Anterior cingulate cortex (tissue), 58 donors: ENCODE results near the gene STX5.
"Not testable (repeated sequence)": the region's sequence is repeated elsewhere in the genome, so short reads cannot be mapped to it uniquely, and the experiment has no call there.

ENCODE experiments used
- DNase-seq, 58 donors: peaks; one replicate each; lab custom pipeline; 2025; lab: John Stamatoyannopoulos, UW

The STX5 gene, protein sequence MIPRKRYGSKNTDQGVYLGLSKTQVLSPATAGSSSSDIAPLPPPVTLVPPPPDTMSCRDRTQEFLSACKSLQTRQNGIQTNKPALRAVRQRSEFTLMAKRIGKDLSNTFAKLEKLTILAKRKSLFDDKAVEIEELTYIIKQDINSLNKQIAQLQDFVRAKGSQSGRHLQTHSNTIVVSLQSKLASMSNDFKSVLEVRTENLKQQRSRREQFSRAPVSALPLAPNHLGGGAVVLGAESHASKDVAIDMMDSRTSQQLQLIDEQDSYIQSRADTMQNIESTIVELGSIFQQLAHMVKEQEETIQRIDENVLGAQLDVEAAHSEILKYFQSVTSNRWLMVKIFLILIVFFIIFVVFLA

DNA sequence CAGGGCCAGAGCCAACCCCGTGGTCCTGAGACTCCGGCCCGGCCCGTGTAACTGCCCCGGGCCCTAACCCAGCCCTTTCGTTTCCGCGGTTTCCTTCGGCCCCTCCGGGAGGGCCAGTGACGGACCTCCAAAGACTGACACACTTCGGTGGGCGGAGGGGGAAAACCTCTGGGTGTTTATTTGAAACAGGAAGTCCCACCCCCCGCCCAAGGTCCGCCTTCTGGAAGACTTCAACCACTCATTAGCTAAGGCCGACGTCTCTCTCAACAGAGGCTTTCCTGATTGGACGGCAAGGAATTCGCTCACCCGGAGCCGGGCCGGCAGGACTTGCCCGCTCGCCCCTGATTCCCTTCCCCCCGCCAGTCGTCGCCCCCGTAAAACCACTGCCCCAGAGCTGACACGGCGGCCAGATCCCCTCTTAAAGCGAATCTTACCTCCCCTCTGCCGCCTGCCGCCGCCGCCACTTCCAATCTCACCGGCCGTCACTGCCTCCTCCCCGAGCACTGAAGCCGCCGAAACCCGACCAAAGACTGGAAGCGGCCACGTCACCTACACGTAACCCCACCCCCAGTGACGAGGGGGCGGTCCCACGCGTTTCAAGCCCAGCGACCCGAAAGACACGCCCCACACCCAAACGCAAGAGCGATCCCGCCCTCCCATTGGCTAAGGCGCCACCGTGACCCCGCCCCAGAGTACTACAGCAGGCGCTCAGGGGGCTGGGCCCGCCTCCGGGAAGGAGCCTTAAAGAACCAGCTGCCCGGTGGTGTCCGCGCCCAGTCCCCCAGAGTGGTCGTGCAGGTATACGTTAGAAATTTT is at the start of gene STX5:
STX5 (minus strand) TSS at position 532 of the 816 bp plus-strand sequence. CDS start 808 bp downstream, outside the sequence.
- peak; percentile 93 to 100 (median 99) for DNase-seq

DNA sequence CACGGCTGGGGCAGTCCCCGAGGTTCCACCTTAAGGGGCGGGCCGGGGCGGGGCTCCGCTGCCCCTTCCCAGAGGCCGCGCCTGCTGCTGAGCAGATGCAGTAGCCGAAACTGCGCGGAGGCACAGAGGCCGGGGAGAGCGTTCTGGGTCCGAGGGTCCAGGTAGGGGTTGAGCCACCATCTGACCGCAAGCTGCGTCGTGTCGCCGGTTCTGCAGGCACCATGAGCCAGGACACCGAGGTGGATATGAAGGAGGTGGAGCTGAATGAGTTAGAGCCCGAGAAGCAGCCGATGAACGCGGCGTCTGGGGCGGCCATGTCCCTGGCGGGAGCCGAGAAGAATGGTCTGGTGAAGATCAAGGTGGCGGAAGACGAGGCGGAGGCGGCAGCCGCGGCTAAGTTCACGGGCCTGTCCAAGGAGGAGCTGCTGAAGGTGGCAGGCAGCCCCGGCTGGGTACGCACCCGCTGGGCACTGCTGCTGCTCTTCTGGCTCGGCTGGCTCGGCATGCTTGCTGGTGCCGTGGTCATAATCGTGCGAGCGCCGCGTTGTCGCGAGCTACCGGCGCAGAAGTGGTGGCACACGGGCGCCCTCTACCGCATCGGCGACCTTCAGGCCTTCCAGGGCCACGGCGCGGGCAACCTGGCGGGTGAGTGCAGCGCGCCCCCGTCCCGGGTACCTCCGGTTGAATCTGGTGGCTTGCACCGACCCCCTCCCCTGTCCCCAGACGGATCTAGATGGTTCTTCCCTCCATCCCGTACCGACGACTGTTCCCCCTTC is 49.1 kb upstream of the STX5 start, which contains the start of gene SLC3A2:
SLC3A2 (plus strand) TSS at position 94 of the 776 bp plus-strand sequence; CDS start at position 222, 128 bp downstream.
- peak in 57 of 58 donors; percentile 56 to 95 (median 86) for DNase-seq

DNA sequence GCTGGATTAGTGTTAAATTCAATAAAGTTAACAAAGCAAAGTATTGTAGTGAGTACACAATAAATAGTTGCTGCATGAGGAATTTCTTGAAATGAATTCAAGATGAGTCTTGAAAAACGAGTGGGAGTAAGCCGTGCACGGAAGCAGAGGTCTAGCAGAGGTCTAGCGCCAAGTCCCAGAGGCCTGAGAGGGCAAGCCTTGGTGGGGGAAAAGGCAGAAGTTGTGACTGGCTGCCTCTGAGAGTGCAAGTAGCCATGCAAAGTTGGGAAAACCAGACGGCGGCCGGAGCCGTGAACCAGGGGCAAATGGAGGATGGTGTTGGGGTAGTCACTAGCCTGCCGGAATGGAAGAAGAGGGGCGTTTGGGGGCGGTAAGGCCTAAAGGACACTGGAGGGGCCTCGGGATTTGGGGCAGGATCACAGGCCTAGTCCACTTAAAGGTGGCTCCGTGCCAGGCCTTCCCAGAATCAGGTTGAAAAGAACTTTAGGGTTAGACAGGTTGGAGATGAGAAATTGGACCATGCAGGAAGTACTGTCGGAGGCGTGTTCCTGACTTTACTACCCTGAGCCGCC is 48.5 kb upstream of the STX5 start:
- DNase-seq: peak in 15 of 58 donors; percentile 43 to 81 (median 64)

DNA sequence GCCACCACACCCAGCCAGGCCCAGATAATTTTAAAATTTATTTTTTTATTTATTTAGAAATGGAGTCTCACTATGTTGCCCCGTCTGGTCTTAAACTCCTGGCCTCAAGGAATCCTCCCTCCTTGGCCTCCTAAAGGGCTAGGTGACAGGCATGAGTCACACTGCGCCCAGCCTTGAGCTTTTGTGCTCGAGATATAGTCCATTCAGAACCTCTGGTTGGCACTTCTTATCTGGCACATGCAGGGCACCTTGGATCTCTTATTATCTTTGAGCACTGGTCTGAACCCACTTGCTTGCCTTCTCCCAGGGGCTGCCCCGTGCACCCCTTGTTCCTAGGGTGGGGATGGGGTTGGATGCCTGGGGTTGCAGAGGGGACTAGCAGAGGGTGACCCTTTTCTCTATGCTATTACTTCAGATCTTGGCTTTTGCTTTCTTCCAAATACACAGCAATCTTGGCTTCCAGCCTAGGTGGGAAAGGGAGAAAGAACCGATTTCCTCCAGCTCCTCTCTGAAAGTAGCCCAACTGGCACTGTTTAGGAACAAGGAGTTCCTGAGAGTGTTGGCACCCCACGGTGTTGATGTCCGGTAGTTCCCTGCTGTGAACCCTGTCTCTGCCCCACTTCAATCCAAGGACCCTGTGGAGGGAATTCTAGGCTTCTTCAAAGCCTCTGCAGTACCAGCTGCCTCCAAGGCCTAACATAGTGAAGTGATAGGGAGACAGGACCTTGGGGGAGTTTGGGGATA is 47.6 kb upstream of the STX5 start:
- DNase-seq: peak in 27 of 58 donors; percentile 9 to 64 (median 29)

DNA sequence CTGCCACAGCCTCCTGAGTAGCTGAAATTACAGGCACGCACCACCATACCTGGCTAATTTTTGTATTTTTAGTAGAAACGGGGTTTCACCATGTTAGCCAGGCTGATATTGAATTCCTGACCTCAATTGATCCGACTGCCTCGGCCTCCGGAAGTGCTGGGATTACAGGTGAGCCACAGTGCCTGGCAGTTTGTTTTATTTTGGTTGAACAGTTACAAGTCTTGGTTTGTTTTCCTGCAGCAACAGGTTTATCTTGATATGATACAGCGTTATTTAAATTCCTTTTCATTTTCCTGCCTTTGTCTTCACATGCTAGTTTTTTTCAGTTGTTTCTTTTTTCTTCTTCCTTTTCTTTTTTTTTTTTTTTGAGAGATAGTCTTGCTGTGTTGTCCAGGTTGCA is 44.9 kb upstream of the STX5 start:
- DNase-seq: no peak

DNA sequence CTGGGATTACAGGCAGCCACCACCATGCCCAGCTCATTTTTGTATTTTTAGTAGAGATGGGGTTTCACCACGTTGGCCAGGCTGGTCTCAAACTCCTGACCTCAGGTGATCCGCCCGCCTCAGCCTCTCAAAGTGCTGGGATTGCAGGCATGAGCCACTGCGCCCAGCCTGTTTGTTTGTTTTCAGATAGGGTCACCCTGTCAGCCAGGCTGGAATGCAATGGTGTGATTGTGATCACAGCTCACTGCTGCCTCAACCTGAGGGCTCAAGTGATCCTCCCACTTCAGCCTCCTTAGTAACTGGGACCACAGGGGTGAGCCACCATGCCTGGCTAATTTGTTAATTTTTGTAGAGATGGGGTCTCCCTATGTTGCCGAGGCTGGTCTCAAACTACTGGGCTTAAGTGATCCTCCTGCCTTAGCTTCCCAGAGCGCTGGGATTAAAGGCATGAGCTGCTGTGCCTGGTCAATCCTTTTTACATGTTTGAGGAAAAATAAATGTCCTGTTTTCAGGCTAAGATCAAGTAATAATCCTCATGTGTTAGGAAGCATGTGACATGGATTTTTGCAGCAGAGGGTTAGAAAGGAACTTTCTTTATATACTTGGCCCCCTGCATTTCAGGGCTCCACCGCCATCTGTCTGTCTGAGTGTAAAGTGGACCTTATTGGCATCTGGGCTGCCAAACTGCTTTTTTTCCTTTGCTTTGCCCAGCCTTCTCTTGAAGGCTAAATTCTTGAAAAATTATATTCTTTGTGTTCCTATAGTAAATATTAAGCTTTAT is 44.0 kb upstream of the STX5 start:
- no peak for DNase-seq

DNA sequence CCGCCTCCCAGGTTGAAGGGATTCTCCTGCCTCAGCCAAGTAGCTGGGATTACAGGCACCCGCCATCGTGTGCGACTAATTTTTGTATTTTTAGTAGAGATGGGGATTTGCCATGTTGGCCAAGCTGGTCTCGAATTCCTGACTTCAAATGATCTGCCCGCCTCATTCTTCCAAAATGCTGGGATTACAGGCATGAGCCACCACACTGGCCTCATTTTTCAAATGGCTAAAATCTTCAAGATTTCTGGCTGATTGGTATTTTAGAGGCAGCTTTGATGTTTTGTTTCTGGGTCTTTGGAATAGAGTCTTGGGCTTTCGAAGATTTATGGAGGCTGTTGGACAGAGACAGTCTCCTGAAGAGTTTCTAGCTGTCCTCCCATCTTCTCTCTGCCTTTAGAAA is 43.0 kb upstream of the STX5 start:
- no peak for DNase-seq

DNA sequence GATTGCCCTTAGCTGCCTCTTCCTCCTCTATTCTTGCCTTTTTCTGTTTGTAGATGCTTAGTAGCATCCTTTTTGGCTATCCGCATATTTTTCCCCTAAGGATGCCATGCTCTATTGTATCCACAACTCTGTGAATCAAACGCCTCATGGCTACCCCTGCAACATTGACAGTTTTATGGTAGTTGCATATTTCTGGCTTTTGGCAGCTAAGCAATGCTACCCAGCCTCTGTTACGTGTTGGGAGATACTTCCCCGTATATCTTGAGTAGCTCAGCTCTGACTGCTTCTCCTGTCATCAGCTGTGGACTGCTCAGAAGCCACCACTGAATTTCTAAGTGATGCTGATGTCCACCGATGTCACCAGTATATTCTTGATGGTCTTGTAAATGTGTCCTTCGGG is 33.8 kb upstream of the STX5 start:
- DNase-seq: no peak

DNA sequence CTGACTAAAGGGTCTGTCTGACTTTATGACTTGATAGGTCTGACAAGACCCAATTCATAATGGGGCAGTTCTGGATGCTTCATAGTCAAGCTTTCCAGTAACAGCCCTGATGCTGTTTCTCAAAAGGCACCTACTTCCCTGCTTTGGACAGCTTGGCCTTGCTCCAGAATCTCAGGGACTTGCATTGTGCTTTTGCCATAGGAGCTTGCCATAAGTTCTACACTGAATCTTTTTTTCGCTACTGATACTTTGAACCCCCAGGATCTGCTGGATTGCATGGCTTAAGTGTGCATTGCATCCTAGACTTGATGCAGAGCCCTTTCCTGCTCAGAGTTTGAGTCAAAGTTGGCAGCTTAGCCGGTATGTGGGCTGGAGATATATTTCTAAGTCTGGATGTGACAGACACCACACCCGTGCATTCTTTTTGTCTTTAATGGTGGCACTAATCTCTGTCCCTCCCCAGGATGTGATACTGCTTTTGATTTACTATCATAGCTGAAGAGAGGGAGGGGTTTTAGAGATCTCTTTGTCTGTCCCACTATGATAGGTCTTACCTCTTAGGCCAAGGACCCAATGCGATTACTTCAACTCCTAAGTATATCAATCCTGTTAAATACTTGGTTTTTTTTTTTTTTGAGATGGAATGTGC is 32.0 kb upstream of the STX5 start:
- peak in 3 of 58 donors; percentile 1 to 12 (median 8) for DNase-seq

DNA sequence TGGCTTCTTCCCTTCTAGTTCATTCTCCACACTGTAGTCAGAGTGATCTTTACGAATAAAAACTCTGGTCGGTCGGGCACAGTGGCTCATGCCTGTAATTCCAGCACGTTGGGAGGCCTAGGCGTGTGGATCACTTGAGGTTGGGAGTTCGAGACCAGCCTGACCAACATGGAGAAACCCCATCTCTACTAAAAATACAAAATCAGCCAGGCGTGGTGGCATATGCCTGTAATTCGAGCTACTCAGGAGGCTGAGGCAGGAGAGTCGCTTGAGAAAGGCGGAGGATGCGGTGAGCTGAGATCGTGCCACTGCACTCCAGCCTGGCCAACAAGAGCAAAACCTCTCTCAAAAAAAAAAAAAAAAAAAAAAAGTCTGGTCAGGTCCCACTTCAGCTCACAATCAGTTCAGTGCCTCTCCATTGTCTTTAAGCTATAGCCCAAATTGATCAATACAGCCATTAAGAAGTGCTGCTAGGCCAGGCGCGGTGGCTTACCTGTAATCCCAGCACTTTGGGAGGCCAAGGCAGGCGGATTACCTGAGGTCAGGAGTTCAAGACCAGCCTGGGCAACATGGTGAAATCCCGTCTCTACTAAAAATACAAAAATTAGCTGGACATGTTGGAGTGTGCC is 29.8 kb upstream of the STX5 start:
- DNase-seq: not testable (repeated sequence)

DNA sequence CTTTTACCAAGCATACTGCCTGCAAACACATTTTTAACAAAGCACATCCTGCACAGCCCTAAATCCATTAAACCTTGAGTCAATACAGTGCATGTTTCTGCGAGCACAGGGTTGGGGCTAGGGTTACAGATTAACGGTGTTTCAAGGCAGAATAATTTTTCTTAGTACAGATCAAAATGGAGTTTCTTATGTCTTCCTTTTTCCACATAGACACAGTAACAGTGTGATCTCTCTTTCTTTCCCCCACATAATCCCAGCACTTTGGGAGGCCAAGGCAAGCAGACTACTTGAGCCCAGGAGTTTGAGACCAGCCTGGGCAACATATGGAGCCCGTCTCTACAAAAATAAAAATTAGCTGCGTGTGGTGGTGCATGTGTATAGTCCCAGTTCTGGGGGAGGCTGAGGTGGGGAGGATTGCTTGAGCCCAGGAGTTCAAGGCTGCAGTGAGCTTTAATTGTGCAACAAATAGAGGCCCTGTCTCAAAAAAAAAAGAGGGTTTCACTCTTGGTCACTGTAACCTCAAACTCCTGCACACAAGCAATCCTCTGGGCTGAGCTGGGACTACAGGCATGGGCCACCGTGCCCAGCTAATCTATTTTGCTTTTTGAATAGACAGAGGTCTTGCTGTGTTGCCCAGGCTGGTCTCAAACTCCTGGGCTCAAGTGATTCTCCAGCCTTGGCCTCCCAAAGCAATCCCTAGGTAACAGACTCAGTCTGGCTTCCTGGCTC is 29.1 kb upstream of the STX5 start:
- no peak for DNase-seq

DNA sequence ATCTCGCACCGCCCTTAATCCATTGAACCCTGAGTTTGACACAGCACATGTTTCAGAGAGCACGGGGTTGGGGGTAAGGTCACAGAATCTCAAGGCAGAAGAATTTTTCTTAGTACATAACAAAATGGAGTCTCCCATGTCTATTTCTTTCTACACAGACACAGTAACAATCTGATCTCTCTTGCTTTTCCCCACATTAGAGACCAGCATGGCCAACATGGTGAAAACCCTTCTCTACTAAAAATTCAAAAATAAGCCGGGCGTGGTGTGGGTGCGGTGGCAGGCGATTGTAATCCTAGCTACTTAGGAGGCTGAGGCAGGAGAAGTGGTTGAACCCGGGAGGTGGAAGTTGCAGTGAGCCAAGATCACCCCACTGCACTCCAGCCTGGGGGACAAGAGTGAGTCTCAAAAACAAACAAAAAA is 27.4 kb upstream of the STX5 start:
- not testable (repeated sequence) for DNase-seq

DNA sequence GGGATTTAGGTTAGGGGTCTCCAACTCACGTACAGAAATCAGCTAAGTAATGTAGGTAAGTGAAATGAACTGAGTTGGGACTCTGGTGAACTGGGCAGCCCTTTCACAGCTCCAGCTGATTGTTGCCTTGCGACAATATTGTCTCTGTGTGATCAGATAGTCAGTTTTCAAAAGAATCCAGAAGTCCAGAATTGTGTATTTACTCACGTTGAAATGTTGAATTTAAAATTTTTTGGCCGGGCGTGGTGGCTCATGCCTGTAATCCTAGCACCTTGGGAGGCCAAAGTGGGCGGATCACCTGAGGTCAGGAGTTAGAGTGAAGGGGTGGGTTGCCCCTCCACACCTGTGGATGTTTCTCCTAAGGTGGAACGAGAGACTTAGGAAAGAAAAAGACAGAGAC is 26.4 kb upstream of the STX5 start:
- no peak for DNase-seq

DNA sequence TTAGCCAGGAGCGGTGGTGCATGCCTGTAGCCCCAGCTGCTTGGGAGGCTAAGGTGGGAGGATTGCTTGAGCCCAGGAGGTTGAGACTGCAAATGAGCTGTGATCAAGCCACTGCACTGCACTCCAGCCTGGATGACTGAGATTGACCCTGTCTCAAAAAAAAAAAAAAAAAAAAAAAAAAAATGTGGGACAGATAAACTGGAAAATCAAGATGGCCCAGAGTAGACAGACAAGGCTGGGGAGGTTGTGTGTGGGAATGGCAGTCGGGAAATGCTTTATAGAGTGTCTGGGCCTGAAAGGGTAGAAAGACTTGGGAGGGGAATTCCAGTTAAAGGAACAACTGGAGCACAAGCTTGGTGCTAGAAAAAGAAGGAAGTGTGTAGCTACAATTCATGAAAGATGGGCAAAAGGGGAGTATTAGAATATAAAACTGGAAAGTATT is 25.7 kb upstream of the STX5 start:
- no peak for DNase-seq

DNA sequence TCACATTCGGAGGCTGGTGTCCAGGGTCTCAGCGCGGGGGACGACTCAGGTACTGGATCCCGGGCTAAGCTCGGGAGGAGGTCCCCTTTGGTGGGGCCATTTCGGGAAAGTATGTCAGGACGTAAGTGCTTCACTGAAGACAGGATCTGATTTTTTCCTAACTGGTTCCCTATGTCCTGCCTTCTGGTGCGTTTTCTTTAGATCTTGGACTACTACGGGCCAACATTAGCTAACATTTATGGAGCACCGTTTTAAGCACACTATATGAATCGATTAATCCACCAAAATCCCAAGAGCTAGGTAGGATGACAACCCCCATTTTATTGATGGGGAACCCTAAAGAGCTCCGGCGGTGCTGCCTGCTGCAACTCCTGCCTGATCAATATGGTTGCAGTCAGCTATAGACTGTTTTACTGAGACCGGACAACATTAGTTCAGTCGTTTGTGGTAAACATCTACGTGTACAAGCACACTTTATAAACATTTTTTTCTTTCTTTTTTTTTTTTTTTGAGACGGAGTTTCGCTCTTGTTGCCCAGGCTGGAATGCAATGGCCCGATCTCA is 24.6 kb upstream of the STX5 start:
- DNase-seq: no peak

DNA sequence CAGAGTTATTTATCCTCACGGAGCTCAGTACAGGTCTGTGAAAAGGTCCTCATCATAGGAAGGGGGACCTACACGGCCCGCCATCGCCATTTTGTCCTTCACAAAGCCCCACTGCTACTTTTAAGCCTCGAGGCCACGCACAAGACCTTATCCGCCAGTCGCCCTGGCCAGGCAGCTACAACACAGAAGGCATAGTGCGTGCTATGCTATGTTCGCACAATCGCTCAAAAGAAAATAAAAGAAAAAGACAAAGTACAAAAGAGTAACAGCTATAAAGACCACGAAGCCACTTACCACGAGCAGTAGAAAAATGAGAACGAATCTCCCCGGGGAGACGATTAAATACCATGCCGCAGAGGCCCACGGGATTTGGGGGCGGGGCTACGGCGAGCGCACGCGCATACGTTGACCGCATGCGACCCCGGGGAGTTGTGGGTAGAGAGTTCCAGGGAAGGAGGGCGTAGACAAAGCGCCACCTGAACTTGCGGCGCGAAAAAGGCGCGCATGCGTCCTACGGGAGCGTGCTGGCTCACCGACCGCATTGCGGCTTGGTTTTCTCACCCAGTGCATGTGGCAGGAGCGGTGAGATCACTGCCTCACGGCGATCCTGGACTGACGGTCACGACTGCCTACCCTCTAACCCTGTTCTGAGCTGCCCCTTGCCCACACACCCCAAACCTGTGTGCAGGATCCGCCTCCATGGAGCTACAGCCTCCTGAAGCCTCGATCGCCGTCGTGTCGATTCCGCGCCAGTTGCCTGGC is 23.9 kb upstream of the STX5 start:
- peak; percentile 67 to 97 (median 94) for DNase-seq
